ENCODE results near the gene IRF9.

Gene IRF9

DNA sequence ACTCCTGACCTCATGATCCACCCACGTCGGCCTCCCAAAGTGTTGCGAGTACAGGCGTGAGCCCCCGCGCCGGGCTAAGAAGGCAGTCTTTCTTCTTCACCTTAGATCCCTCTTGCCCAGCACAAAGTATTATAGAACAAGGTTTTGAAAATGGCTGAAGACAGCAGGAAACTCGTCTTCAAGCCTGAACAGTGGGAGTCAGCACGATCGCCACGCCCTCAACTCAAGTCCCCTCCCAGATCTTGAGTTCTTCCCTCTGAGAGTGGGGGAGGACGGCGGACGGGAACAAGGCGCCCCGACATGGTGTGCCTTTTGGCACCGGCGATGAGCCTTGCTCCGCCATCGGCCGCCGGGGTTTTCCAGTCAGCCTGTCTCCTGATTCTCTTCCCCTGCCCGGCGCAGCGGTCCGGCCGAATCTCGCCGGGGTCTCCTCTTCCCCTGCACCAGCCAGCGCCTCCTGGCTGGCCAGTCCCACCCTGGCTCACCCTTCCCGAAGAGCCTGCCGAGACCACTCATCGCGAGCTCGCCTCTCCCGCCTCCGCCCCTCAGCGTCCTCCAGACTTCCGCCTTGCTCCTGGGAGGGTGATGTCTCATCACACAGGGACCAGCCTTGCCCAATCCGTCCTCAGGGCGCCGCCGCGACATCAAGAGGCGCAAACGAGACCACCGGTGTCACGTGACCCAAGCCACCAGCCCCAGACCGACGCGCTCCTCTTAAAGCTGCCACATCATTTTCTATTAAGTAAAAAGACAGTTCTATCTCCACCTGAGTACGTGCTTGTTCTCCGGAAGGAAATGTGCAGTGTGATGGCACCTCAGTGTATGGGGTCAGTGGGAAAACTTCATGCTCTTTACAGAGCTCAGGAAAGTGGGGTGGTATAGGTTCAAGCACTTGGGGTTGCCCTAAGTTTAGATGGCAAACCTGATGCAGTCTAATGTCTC is 52.1 kb downstream of the IRF9 start, which contains the start of gene CHMP4A:
CHMP4A (minus strand) TSS at position 565 of the 942 bp plus-strand sequence; CDS start at position 516, 49 bp downstream.
- Histone ChIP-seq H3K4me1 (ENCODE audit: control insufficient read depth, insufficient read depth, low read length) (no peaks in the 10 kb centered on the region), H3K36me3 (ENCODE audit: control insufficient read depth in 2 of 2, insufficient read depth in 1 of 2, low read length in 2 of 2) (peaks cover 16 to 55% of the 10 kb centered on the region in 2 experiments), H3K27ac (ENCODE audit: extremely low read depth, low read depth, low read length) (peak within 1 kb of the TSS; percentile 94), H3K4me3 (ENCODE audit: low read depth, low read length) (peak within 1 kb of the TSS; percentile 91), H3K9me3 (ENCODE audit: control insufficient read depth, insufficient read depth, low read depth, low read length) (no peaks in the 10 kb centered on the region)
- ChIA-PET CTCF (interaction anchor here (0.6 to 1.6 kb wide), 8 partner anchors 9 to 161 kb away, joined by 3 to 4 read pairs (median 3); partner anchors contain the start of gene IRF9), POLR2A (interaction anchor here (0.6 to 4.3 kb wide), 22 partner anchors 8 to 1992 kb away, joined by 3 to 43 read pairs (median 5); partner anchors contain the start of genes DCAF11, EMC9, IPO4 and IRF9)
- TF ChIP-seq, protein P1, sequence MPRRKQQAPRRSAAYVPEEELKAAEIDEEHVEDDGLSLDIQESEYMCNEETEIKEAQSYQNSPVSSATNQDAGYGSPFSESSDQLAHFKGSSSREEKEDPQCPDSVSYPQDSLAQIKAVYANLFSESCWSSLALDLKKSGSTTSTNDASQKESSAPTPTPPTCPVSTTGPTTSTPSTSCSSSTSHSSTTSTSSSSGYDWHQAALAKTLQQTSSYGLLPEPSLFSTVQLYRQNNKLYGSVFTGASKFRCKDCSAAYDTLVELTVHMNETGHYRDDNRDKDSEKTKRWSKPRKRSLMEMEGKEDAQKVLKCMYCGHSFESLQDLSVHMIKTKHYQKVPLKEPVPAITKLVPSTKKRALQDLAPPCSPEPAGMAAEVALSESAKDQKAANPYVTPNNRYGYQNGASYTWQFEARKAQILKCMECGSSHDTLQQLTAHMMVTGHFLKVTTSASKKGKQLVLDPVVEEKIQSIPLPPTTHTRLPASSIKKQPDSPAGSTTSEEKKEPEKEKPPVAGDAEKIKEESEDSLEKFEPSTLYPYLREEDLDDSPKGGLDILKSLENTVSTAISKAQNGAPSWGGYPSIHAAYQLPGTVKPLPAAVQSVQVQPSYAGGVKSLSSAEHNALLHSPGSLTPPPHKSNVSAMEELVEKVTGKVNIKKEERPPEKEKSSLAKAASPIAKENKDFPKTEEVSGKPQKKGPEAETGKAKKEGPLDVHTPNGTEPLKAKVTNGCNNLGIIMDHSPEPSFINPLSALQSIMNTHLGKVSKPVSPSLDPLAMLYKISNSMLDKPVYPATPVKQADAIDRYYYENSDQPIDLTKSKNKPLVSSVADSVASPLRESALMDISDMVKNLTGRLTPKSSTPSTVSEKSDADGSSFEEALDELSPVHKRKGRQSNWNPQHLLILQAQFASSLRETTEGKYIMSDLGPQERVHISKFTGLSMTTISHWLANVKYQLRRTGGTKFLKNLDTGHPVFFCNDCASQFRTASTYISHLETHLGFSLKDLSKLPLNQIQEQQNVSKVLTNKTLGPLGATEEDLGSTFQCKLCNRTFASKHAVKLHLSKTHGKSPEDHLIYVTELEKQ (tag by site-specific recombination; IDR thresholded peaks at IDR 0.05; ENCODE audit: borderline replicate concordance), result no peak; the same call in 1 of the 2 replicates
- TF ChIP-seq ZNF202 (tag by site-specific recombination; IDR thresholded peaks at IDR 0.05; ENCODE audit: borderline replicate concordance), result no peak
- 0 out of 2 replicates have a peak, but pooled peaks have one; percentile 87 for TF ChIP-seq ZNF561 (tag by site-specific recombination; IDR thresholded peaks at IDR 0.05; ENCODE audit: borderline replicate concordance)
- no peak for TF ChIP-seq ZNF624 (tag by site-specific recombination; IDR thresholded peaks at IDR 0.05)
- TF ChIP-seq, protein P2, sequence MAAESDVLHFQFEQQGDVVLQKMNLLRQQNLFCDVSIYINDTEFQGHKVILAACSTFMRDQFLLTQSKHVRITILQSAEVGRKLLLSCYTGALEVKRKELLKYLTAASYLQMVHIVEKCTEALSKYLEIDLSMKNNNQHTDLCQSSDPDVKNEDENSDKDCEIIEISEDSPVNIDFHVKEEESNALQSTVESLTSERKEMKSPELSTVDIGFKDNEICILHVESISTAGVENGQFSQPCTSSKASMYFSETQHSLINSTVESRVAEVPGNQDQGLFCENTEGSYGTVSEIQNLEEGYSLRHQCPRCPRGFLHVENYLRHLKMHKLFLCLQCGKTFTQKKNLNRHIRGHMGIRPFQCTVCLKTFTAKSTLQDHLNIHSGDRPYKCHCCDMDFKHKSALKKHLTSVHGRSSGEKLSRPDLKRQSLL (tag by site-specific recombination; IDR thresholded peaks at IDR 0.05), result no peak
- peak; percentile 76 for TF ChIP-seq IKZF3 (tag by site-specific recombination; IDR thresholded peaks at IDR 0.05)
- TF ChIP-seq ZNF133 (tag by site-specific recombination; IDR thresholded peaks at IDR 0.05), result no peak
- TF ChIP-seq ZNF701 (tag by site-specific recombination; IDR thresholded peaks at IDR 0.05), result no peak
- peak; percentile 50; the same call in 1 of the 2 replicates for TF ChIP-seq KLF7 (tag by site-specific recombination; IDR thresholded peaks at IDR 0.05; ENCODE audit: borderline replicate concordance)
- TF ChIP-seq ZNF132 (tag by site-specific recombination; IDR thresholded peaks at IDR 0.05; ENCODE audit: borderline replicate concordance), result no peak
- TF ChIP-seq ZNF146 (tag by site-specific recombination; IDR thresholded peaks at IDR 0.05), result no peak
- TF ChIP-seq, protein P3, sequence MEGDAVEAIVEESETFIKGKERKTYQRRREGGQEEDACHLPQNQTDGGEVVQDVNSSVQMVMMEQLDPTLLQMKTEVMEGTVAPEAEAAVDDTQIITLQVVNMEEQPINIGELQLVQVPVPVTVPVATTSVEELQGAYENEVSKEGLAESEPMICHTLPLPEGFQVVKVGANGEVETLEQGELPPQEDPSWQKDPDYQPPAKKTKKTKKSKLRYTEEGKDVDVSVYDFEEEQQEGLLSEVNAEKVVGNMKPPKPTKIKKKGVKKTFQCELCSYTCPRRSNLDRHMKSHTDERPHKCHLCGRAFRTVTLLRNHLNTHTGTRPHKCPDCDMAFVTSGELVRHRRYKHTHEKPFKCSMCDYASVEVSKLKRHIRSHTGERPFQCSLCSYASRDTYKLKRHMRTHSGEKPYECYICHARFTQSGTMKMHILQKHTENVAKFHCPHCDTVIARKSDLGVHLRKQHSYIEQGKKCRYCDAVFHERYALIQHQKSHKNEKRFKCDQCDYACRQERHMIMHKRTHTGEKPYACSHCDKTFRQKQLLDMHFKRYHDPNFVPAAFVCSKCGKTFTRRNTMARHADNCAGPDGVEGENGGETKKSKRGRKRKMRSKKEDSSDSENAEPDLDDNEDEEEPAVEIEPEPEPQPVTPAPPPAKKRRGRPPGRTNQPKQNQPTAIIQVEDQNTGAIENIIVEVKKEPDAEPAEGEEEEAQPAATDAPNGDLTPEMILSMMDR (tag by site-specific recombination; IDR thresholded peaks at IDR 0.05), result peak; percentile 76
- TF ChIP-seq, protein P4, sequence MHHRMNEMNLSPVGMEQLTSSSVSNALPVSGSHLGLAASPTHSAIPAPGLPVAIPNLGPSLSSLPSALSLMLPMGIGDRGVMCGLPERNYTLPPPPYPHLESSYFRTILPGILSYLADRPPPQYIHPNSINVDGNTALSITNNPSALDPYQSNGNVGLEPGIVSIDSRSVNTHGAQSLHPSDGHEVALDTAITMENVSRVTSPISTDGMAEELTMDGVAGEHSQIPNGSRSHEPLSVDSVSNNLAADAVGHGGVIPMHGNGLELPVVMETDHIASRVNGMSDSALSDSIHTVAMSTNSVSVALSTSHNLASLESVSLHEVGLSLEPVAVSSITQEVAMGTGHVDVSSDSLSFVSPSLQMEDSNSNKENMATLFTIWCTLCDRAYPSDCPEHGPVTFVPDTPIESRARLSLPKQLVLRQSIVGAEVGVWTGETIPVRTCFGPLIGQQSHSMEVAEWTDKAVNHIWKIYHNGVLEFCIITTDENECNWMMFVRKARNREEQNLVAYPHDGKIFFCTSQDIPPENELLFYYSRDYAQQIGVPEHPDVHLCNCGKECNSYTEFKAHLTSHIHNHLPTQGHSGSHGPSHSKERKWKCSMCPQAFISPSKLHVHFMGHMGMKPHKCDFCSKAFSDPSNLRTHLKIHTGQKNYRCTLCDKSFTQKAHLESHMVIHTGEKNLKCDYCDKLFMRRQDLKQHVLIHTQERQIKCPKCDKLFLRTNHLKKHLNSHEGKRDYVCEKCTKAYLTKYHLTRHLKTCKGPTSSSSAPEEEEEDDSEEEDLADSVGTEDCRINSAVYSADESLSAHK (tag by site-specific recombination; IDR thresholded peaks at IDR 0.05), result no peak
- TF ChIP-seq ZNF248 (tag by site-specific recombination; IDR thresholded peaks at IDR 0.05), result no peak
- TF ChIP-seq, protein P5, sequence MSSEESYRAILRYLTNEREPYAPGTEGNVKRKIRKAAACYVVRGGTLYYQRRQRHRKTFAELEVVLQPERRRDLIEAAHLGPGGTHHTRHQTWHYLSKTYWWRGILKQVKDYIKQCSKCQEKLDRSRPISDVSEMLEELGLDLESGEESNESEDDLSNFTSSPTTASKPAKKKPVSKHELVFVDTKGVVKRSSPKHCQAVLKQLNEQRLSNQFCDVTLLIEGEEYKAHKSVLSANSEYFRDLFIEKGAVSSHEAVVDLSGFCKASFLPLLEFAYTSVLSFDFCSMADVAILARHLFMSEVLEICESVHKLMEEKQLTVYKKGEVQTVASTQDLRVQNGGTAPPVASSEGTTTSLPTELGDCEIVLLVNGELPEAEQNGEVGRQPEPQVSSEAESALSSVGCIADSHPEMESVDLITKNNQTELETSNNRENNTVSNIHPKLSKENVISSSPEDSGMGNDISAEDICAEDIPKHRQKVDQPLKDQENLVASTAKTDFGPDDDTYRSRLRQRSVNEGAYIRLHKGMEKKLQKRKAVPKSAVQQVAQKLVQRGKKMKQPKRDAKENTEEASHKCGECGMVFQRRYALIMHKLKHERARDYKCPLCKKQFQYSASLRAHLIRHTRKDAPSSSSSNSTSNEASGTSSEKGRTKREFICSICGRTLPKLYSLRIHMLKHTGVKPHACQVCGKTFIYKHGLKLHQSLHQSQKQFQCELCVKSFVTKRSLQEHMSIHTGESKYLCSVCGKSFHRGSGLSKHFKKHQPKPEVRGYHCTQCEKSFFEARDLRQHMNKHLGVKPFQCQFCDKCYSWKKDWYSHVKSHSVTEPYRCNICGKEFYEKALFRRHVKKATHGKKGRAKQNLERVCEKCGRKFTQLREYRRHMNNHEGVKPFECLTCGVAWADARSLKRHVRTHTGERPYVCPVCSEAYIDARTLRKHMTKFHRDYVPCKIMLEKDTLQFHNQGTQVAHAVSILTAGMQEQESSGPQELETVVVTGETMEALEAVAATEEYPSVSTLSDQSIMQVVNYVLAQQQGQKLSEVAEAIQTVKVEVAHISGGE (tag by site-specific recombination; conservative IDR thresholded peaks at IDR 0.05; ENCODE audit: low read depth), result peak; percentile 59
- TF ChIP-seq, protein P6, sequence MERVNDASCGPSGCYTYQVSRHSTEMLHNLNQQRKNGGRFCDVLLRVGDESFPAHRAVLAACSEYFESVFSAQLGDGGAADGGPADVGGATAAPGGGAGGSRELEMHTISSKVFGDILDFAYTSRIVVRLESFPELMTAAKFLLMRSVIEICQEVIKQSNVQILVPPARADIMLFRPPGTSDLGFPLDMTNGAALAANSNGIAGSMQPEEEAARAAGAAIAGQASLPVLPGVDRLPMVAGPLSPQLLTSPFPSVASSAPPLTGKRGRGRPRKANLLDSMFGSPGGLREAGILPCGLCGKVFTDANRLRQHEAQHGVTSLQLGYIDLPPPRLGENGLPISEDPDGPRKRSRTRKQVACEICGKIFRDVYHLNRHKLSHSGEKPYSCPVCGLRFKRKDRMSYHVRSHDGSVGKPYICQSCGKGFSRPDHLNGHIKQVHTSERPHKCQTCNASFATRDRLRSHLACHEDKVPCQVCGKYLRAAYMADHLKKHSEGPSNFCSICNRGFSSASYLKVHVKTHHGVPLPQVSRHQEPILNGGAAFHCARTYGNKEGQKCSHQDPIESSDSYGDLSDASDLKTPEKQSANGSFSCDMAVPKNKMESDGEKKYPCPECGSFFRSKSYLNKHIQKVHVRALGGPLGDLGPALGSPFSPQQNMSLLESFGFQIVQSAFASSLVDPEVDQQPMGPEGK (tag by site-specific recombination; IDR thresholded peaks at IDR 0.05), result peak; percentile 85
- TF ChIP-seq GLI4 (tag by site-specific recombination; IDR thresholded peaks at IDR 0.05), result no peak
- TF ChIP-seq ZNF174 (tag by site-specific recombination; IDR thresholded peaks at IDR 0.05), result no peak
- peak; percentile 84 for TF ChIP-seq ZNF600 (tag by site-specific recombination; IDR thresholded peaks at IDR 0.05)
- peak; percentile 23; the same call in 1 of the 2 replicates for TF ChIP-seq ZIC2 (tag by site-specific recombination; IDR thresholded peaks at IDR 0.05)
- no peak for TF ChIP-seq ZNF311 (tag by site-specific recombination; IDR thresholded peaks at IDR 0.05; ENCODE audit: borderline replicate concordance)
